GM12878 (cell line): ENCODE results near the gene C1QTNF9. TPM values are rescaled to one million over a fixed set of nuclear protein-coding genes. Genes with fewer than 3 reads are reported as not detected.

Source experiments
- ATAC-seq: fragments of 200-7000 bp; cut with Tn5 transposase; 3 replicates; pipeline ENCODE4 v1.9.1; 2020; ENCODE audit warnings: mild to moderate bottlenecking, moderate library complexity
- BruUV-seq: library from RNA; stranded (reverse); fragments of 400-500 nt; replicated peaks from 2 replicates; lab custom pipeline; 2021; lab: Mats Ljungman, UMichigan
- CTCF ChIA-PET: fragments of 300-600 bp; sonication (Branson Sonifier 250); formaldehyde crosslinking; extraction: SDS; loops from one replicate; lab custom pipeline; 2021; ENCODE audit warnings: inconsistent platforms; lab: Yijun Ruan, JAX
- POLR2A ChIA-PET: fragments of 350-600 bp; formaldehyde crosslinking; extraction: SDS; loops from one replicate; lab custom pipeline; 2021; ENCODE audit warnings: inconsistent platforms; lab: Charles Lee
- RAD21 ChIA-PET: fragments of 300-600 bp; sonication (Branson Sonifier 250); formaldehyde crosslinking; loops from one replicate; lab custom pipeline; 2023; ENCODE audit warnings: antibody characterized with exemption; ENCODE audit not compliant: unreplicated experiment; lab: Charles Lee
- SMC1A ChIA-PET: fragments of 300-600 bp; sonication (Branson Sonifier 250); formaldehyde crosslinking; loops from one replicate; lab custom pipeline; 2023; ENCODE audit not compliant: unreplicated experiment, uncharacterized antibody; lab: Charles Lee
- DNase-seq: peaks from one replicate; pipeline ENCODE4 v3.0.0-alpha.2; 2011; ENCODE audit warnings: low read depth, low spot score
- FAIRE-seq: peaks from 3 replicates; lab custom pipeline; 2011; peaks lifted over from hg19 to GRCh38; lab: Jason Lieb, UNC
- H2AFZ ChIP-seq: 2 replicates; pipeline ENCODE4 v1.6.0; 2011; ENCODE audit warnings: low read depth, low read length, control low read depth; ENCODE audit not compliant: control insufficient read depth
- H3K27ac ChIP-seq: 2 replicates; pipeline ENCODE4 v1.5.1; 2011; ENCODE audit warnings: control low read depth; ENCODE audit not compliant: control insufficient read depth, insufficient read depth
- H3K27me3 ChIP-seq, 2 experiments: replicated peaks in 1 of 2; 2 replicates each; pipeline versions ENCODE4 v1.6.0 to v1.6.1; 2011; ENCODE audit warnings: low read length in 1 of 2; ENCODE audit not compliant: control insufficient read depth in 2 of 2, insufficient read depth in 2 of 2
- H3K36me3 ChIP-seq, 2 experiments: 2 replicates each; pipeline ENCODE4 v1.5.1; 2011; ENCODE audit warnings: low read length in 1 of 2; ENCODE audit not compliant: control insufficient read depth in 2 of 2, insufficient read depth in 2 of 2
- H3K4me1 ChIP-seq: 2 replicates; pipeline ENCODE4 v1.6.1; 2011; ENCODE audit warnings: mild to moderate bottlenecking, low read length, moderate library complexity, mixed read lengths; ENCODE audit not compliant: control insufficient read depth, insufficient read depth
- H3K4me2 ChIP-seq: 2 replicates; pipeline ENCODE4 v1.6.0; 2011; ENCODE audit warnings: control low read depth; ENCODE audit not compliant: control insufficient read depth, insufficient read depth
- H3K4me3 ChIP-seq: fragments of 200-600 bp; sonication (generic); 2 replicates; pipeline ENCODE4 v1.5.1; 2016
- H3K79me2 ChIP-seq: 2 replicates; pipeline ENCODE4 v1.6.0; 2011; ENCODE audit warnings: low read length; ENCODE audit not compliant: control insufficient read depth, insufficient read depth
- H3K9ac ChIP-seq: 2 replicates; pipeline ENCODE4 v1.8.0; 2011; ENCODE audit warnings: low read length, control low read depth, mixed read lengths; ENCODE audit not compliant: control insufficient read depth, insufficient read depth
- H3K9me3 ChIP-seq: replicated peaks from 3 replicates; pipeline ENCODE4 v1.5.1; 2011; ENCODE audit warnings: mild to moderate bottlenecking, low read length; ENCODE audit not compliant: control insufficient read depth, insufficient read depth
- H4K20me1 ChIP-seq: 2 replicates; pipeline ENCODE4 v1.6.0; 2011; ENCODE audit not compliant: control insufficient read depth, insufficient read depth
- BCL11A ChIP-seq: IDR thresholded peaks from 2 replicates; pipeline ENCODE4 v1.6.1; 2011; ENCODE audit warnings: low read depth, low read length
- JUND ChIP-seq: IDR thresholded peaks from 2 replicates; pipeline ENCODE4 v1.6.1; 2012; ENCODE audit warnings: low read depth, mild to moderate bottlenecking, low read length, improper control_type of control experiment, moderate library complexity
- MTA3 ChIP-seq: IDR thresholded peaks from 2 replicates; pipeline ENCODE4 v1.6.1; 2012; ENCODE audit warnings: low read length, inconsistent platforms, borderline replicate concordance
- NKRF ChIP-seq: fragments of 450-650 bp; conservative IDR thresholded peaks from 2 replicates; pipeline ENCODE4 v1.6.1; 2017; ENCODE audit warnings: mild to moderate bottlenecking, moderate library complexity
- POLR2AphosphoS2 ChIP-seq: IDR thresholded peaks from 2 replicates; pipeline ENCODE4 v1.6.1; 2011; ENCODE audit warnings: low read depth, mild to moderate bottlenecking, low read length, improper control_type of control experiment, moderate library complexity
- RELB ChIP-seq: fragments of 450-650 bp; IDR thresholded peaks from 2 replicates; pipeline ENCODE4 v1.6.1; 2017; ENCODE audit warnings: low read depth, mild to moderate bottlenecking, moderate library complexity
- TAF1 ChIP-seq: IDR thresholded peaks from 2 replicates; pipeline ENCODE4 v1.6.1; 2011; ENCODE audit warnings: mild to moderate bottlenecking, low read depth, low read length, borderline replicate concordance
- WGBS: methylation state at CpG from one replicate; pipeline ENCODE4 v1.1.6; 2016; ENCODE audit warnings: low lambda C conversion rate; ENCODE audit not compliant: insufficient replicate concordance, insufficient coverage; ENCODE audit errors: missing lambda C conversion rate; 5-methylcytosine and 5-hydroxymethylcytosine counted together
- in situ Hi-C: fragments of 300-500 bp; cut with MboI; formaldehyde crosslinking; loops from 9 replicates; pipeline ENCODE4 v1.14.3; 2018; ENCODE audit warnings: mixed read lengths
- intact Hi-C: fragments of 100-400 bp; cut with micrococcal nuclease; formaldehyde crosslinking; loops from one replicate; pipeline ENCODE4 v1.14.2; 2022; ENCODE audit not compliant: unreplicated experiment
- polyA plus RNA-seq, 11 experiments: library from polyadenylated mRNA; depleted of rRNA in 4 of 11; unstranded in 6 of 11; stranded (reverse) in 5 of 11; fragments of >200 nt; fragmentation: Nextera tagmentation in 4 of 11; fragmentation: Illumina TruSeq in 1 of 11; extraction: Ambion mirVana in 4 of 11; extraction: Trizol in 1 of 11; gene quantifications; 1 replicate in 1 of 11; 2 replicates in 10 of 11; pipeline versions ENCODE4 v1.2.1 to v1.2.3, GENCODE V29; 2011 to 2016; ENCODE audit warnings: inconsistent platforms in 2 of 11, missing spikeins in 2 of 11, low read depth in 1 of 11
- total RNA-seq, 4 experiments: library from RNA; depleted of rRNA in 3 of 4; stranded (reverse); fragments of >200 nt in 3 of 4; fragmentation: Illumina TruSeq in 1 of 4; extraction: Trizol in 1 of 4; gene quantifications; 2 replicates each; pipeline versions ENCODE4 v1.2.1 to v1.2.3, GENCODE V29; 2013 to 2021
- TF ChIP-seq, protein P1 (sequence below): IDR thresholded peaks from 2 replicates; pipeline ENCODE4 v1.6.1; 2011; ENCODE audit warnings: low read depth, low read length, improper control_type of control experiment, borderline replicate concordance
- TF ChIP-seq, protein P2 (sequence below): fragments of 450-650 bp; formaldehyde crosslinking; IDR thresholded peaks from 2 replicates; pipeline ENCODE4 v1.5.0; 2022; ENCODE audit warnings: mild to moderate bottlenecking, missing genetic modification characterization

C1QTNF9 gene
- total and polyA plus RNA-seq, 10 of the 15 experiments (the other 5 are each of a cell fraction or from before 2014, with no cell fraction given), result not detected

- TF ChIP-seq RELB, result no peak
These were observed 36.8 kb upstream of the C1QTNF9 start (continued) for GRCh38 chr13:24272452-24273161.

DNA sequence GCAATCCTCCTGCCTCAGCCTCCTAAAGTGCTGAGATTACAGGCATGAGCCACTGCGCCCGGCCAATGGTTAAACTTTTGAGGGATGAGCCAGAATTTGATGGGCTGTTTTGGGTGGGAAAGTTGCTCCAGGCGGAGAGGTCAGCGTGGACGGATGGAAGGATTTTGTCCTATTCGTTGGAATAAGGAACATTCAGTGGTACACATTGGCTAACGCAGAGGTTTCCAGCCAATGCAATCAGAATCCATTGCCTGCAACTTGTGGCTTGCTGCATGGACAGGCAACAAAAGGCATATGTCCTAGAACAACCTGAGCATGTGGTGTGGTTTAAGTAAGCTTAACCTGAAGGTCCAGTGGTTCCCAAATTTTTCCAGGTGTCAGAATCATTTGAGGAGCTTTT is 35.5 kb upstream of the C1QTNF9 start:
- ChIA-PET SMC1A (interaction anchor here (0.8 to 4.7 kb wide), 8 partner anchors 8 to 48 kb away, joined by 3 to 25 read pairs (median 6); no protein-coding TSS in a partner anchor), POLR2A (interaction anchor here (0.9 to 2.5 kb wide), 5 partner anchors 10 to 41 kb away, joined by 3 to 15 read pairs (median 5); no protein-coding TSS in a partner anchor), RAD21 (interaction anchor here (1.1 to 6.9 kb wide), 6 partner anchors 10 to 457 kb away, joined by 3 to 80 read pairs (median 6); no protein-coding TSS in a partner anchor), CTCF (interaction anchor here (0.7 to 3.6 kb wide), 6 partner anchors 10 to 467 kb away, joined by 3 to 13 read pairs (median 4); partner anchors contain the start of gene MIPEP)
- peaks cover 58% of the 10 kb centered on the region for H3K79me2 ChIP-seq
- peak overlapping the region; percentile 2; the same call in 1 of the 2 replicates for H3K4me3 ChIP-seq
- no peak for ATAC-seq
- DNase-seq, result no peak
- H4K20me1 ChIP-seq, result no peaks in the 10 kb centered on the region
- peaks cover 42% of the 10 kb centered on the region for H3K4me1 ChIP-seq
- H3K9me3 ChIP-seq, result no peaks in the 10 kb centered on the region
- no peaks in the 10 kb centered on the region for H3K36me3 ChIP-seq
- H3K27ac ChIP-seq, result peak overlapping the region; percentile 93
- peak overlapping the region; percentile 44 for H3K9ac ChIP-seq
- intact Hi-C loops, result loop anchor here (5.0 kb wide), 1 partner anchor 238 kb away; the partner anchor contains the start of gene PARP4
- H3K4me2 ChIP-seq, result peak overlapping the region; percentile 82
- WGBS, result 91% methylated on average over 7 of the region's 7 CpGs
- FAIRE-seq, result no peak
- H2AFZ ChIP-seq, result no peak overlapping the region
- BruUV-seq, result no TSS peak
- no peaks in the 10 kb centered on the region for H3K27me3 ChIP-seq
- in situ Hi-C loops, result no loop called here
- no peak for TF ChIP-seq MTA3
- TF ChIP-seq TAF1, result no peak
- TF ChIP-seq BCL11A, result no peak
- TF ChIP-seq NKRF, result no peak
- TF ChIP-seq, protein P1, sequence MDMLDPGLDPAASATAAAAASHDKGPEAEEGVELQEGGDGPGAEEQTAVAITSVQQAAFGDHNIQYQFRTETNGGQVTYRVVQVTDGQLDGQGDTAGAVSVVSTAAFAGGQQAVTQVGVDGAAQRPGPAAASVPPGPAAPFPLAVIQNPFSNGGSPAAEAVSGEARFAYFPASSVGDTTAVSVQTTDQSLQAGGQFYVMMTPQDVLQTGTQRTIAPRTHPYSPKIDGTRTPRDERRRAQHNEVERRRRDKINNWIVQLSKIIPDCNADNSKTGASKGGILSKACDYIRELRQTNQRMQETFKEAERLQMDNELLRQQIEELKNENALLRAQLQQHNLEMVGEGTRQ, result no peak
- TF ChIP-seq, protein P2, sequence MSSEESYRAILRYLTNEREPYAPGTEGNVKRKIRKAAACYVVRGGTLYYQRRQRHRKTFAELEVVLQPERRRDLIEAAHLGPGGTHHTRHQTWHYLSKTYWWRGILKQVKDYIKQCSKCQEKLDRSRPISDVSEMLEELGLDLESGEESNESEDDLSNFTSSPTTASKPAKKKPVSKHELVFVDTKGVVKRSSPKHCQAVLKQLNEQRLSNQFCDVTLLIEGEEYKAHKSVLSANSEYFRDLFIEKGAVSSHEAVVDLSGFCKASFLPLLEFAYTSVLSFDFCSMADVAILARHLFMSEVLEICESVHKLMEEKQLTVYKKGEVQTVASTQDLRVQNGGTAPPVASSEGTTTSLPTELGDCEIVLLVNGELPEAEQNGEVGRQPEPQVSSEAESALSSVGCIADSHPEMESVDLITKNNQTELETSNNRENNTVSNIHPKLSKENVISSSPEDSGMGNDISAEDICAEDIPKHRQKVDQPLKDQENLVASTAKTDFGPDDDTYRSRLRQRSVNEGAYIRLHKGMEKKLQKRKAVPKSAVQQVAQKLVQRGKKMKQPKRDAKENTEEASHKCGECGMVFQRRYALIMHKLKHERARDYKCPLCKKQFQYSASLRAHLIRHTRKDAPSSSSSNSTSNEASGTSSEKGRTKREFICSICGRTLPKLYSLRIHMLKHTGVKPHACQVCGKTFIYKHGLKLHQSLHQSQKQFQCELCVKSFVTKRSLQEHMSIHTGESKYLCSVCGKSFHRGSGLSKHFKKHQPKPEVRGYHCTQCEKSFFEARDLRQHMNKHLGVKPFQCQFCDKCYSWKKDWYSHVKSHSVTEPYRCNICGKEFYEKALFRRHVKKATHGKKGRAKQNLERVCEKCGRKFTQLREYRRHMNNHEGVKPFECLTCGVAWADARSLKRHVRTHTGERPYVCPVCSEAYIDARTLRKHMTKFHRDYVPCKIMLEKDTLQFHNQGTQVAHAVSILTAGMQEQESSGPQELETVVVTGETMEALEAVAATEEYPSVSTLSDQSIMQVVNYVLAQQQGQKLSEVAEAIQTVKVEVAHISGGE (CRISPR knock-in tag), result no peak
- TF ChIP-seq JUND, result no peak
- no peak for TF ChIP-seq RELB
- no peak for TF ChIP-seq POLR2AphosphoS2
